Activated CD8-positive, alpha-beta memory T cell treated with anti-CD3 and anti-CD28 coated beads for 1 hour (primary cell): Measurements from ENCODE around the gene MKLN1.
"Not testable (repeated sequence)": the region's sequence is repeated elsewhere in the genome, so short reads cannot be mapped to it uniquely, and the experiment has no call there.

Experiments
- DNase-seq, 2 donors: peaks; one replicate each; pipeline ENCODE4 v3.0.0-alpha.2; 2020; ENCODE audit warnings: low read depth in 1 of 2; ENCODE audit errors: extremely low read depth in 1 of 2

MKLN1 gene

DNA sequence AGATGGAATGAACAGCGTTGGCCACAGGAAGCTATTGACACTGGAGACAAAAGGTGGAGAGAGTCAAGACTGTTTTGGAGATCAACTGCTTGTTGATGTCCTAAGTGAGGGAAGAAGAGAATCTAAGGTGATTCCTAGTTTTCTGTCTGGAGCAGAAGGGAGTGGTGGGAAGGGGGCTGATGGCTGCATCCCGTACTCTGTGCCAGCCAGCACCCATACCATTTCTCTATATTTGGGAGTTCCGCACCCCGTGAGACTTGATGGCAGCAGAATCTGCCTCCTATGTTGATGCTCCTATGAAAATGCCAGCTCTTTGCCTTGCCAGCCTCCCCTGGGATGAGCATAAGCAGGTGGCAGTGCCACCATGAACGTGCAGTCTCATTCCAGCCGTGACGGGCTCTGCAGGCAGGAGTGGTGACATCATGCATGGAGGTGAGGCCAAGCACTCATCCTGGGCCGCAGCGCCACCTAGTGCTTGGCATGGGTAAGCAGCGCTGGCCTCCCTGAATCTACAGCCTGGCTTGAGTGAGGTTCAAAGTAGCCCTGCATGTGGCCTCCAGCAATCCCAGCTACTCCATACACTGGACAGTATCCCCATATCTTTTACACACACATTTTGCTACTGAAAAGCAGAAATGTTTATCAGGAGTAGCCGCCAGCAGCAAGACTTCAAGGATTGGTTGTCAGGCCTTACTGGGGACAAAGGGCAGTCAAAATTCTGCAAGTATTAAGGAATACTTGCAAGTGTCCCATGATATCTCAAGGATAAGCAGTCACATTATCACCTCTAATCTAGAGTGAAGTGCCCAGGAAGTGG, 185.8 kb downstream of the MKLN1 start:
- peak; percentile 27 to 66 for DNase-seq

DNA sequence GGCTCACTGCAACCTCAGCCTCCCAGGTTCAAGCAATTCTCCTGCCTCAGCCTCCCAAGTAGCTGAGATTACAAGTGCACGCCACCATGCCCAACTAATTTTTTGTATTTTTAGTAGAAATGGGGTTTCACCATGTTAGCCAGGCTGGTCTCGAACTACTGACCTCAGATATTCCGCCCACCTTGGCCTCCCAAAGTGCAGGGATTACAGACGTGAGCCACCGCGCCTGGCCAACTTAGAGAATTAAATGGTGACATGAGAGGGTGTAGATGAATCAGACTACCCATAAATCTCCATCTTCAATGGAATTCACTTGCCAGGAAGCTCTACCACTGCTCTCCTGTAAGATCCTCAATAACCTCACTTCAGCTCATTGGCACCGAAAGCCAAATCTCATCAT, 187.8 kb downstream of the MKLN1 start:
- not testable (repeated sequence) for DNase-seq

DNA sequence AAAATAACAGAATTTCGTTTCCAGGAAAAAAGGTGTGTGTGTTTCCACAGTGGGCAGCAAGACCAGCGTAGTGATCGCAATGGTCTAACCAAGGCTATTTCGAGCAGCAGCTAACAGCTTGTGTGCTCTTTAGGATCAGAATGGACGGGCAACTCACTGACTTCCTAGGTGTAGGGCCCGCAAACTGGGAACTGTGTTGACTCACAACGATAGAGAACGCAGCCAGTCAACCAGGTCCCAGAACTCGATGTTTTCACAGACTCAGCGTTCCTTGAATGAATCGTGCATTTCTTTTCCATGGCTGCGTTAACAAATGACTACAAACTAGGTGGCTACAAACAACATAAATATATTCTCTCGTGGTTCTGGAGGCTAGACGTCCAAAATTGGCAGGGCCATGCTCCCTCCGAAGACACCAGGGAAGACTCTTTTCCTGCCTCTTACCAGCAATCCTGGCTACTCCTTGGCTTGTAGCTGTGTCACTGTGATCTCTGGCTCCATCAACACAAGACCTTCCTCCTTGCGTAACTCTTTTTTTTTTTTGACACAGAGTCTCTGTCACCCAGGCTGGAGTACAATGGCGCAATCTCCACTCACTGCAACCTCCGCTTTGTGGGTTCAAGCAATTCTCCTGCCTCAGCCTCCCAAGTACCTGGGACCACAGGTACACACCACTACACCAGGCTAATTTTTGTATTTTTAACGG, 189.7 kb downstream of the MKLN1 start:
- no peak for DNase-seq

DNA sequence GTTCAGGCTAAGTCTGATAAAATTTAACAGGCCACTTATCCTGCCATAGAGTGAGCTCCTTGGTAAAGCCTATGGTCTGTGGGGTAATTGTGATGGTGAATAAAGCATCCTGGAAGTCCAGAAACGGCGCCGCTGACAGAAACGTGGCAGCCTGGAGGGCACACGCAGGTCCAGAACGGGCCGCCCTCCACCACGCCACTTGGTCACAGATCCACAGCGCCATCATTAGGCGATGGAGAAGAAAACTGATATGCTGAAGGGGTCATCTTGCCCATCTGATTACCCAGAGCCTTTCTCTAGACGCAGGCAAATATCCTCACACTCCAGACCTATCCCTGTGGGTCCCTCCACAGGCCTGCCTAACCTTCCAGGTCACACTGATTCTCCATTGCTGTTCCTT, 190.9 kb downstream of the MKLN1 start:
- DNase-seq: no peak

DNA sequence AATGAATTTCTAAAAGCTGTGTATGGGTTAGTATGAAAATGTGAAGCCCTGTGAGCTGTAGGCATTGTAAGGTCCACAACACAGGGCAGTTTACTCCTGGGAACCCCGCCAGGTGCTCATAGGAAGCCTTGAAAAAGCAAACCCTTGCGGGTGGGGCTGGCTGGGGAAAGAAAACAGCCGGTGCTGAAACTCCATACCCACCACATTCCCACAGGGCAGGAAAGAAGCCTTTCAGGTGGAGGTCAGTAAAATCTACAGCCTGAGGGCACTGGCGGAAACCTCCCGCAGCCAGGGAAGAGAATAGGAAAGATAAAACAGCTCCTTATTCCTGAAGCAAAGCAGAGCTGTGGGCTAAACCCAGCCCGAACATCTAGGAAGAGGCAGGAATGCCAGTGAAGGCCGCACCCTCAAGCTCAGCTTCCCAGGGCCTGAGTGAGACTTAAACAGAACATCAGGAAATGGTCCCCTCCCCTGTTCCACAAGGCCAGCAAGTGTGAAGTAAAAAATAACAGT, 194.0 kb downstream of the MKLN1 start:
- DNase-seq: no peak

DNA sequence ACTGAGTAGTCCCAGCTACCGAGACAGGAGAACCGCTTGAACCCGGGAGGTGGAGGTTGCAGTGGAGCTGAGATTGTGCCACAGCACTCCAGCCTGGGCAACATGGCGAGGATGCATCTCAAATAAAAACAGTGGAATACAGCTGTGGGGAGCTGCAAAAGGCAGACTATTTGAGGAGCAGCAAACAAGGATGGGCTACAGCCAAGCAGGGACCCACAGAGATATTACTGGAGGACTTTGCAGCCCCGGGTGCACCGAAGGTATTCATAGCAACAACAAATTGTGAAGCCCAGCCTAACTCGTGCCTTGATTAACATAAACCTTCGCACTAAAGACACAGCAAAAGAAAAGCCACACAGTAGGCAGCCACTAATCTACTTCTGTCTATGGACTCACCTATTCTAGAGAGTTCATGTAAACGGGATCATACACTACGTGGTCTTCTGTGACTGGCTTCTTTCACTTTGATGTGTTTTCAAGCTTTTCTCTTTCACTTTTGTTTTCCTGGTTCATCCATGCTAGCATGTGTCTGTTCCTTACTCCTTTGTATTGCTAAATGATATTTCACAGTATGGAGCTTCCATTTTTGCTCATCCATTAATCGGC, 194.8 kb downstream of the MKLN1 start:
- no peak for DNase-seq

DNA sequence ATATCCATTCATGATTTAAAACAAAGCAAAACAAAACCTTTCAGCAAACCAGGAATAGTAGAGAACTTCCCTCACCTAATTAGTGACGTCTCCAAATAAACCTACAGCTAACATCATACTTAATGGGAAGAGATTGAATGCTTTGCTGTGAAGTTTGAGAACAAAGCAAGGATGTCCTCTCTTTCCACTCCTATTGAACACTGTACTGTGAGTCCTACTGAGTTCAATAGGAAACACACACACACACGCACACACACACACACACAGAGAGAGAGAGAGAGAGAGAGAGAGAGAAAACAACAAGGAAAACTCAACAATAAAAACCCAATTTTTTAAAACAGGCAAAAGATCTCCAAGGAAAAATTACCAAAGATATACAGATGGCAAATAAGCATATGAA, 196.4 kb downstream of the MKLN1 start:
- DNase-seq: no peak

DNA sequence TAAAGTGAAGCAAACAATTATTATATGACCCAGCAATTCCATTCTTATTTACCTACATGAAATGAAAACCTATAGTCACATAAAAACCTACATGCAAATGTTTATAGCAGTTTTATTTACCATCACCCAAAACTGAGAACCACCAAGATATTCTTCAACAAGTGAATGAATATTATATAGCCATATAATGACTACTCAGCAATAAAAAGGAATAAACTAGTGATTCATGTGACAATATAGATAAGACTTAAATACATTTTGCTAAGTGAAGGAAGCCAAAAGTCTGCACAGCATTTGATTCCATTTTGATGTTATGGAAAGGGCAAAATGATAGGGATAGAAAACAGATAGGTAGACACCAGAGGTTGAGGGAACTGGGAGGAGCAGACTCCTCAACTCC, 197.0 kb downstream of the MKLN1 start:
- no peak for DNase-seq

DNA sequence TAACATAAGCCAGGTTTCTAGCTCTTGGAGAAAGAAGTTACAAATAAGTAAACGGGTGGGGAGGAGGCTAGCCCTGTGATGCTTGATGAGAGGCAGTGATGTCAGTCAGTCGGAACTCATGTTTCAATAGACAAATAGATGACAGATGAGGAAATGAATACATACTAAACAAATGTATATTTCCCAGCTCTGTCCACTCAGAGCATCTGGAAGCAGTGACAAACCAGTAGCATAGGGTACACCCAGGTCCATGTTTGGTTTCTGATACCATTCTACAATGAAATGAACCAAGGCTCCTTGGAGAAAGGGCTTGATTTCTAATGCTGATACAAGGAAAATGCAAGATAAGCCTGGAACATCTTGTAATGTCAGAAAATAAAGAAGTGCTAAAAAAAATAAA, 198.1 kb downstream of the MKLN1 start:
- no peak for DNase-seq

DNA sequence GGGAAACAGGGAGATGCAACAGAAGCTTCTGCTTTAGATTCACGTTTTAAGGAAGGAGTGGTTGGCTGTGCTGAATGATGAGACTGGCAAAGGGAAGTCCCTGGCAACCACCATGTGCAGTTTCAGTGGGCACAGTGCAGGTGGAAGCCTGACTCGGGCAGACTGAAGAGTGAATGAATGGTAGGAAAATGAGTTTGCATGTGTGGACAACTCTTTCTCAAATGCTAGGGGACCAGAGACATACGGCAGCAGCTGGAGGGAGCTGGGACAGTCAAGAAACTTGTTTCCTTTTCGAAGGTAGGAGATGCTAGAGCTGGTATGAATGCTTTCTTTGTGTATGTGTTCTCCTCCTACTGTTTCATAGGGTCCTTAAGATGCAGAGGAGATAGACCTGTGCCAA, 199.8 kb downstream of the MKLN1 start:
- DNase-seq: no peak

DNA sequence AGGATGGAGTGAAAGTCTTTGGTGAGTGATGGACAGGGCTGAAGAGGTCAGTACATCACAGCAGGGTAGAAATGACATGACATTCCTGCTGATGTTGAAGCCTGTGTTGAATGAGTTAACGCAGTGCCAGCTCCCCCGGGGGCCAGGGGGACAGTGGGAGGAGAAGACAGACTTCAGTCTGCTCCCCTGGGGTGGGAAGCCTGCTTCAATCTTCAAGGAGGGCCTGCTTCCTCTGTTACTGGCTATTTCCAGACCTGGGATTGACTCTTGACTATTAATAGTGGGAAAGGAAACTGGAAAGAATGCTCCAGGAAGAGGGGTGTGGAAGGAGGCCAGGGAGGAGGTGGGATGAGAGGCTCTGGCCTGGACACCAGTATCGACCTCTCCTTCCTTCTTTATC, 201.5 kb downstream of the MKLN1 start:
- no peak for DNase-seq

DNA sequence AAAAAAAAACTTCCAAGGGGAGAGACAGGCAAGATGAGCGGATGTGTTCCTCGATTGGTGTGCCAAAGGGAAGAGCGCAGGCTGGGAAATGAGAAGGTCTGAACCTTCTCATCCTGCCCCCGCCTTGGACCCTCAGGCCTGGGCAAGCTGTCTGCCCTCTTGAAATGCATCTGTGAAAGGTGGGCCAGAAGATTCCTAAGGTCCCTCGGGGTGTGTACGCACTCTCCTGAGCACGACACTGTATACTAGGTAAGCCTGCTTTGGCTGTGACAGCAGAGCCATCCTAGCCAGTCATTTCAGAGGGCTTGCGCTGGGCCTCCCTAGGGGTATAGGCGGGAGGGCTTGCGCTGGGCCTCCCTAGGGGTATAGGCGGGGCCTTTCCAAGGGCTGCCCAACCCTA, 201.9 kb downstream of the MKLN1 start:
- DNase-seq: no peak

DNA sequence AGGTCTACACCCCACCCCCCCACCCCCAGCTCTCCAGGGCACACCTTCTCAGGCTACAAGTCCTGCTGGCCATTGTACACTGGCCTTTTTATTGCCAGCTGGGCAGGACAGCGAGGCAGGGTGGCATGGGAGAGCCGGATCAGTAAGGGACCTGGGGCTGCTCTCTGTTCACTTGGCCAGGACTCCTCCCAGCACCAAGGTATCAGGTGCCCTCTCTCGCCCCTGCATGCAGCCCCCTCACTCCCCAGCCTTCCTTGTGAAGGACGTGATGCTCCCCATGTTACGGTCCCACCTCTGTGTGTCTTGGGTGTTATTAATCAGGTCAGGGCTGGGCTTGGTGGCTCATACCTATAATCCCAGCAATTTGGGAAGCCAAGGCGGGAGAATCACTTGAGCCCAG, 202.5 kb downstream of the MKLN1 start:
- no peak for DNase-seq

DNA sequence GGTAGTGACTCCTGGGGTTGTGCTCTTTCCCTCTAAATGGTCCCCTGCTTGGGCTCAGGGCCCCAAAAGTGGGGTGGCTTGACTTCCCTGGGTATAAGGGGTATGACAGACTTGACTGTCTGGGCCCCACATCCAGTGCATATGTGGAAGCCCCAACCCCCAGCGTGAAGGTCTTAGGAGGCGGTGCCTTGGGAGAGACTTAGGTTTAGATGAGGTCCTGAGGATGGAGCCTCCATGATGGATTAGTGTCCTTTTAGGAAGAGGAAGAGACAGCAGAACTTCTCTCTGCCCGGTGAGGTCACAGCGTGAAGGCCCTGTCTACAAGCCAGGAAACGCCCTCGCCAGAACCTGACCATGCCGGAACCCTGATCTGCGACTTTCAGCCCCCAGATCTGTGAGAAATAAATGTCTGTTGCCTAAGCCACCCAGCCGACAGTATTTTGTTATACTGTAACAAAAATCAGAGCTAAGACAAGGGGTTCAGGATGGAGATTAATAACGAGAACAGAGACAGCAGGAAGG, 205.0 kb downstream of the MKLN1 start:
- no peak for DNase-seq

DNA sequence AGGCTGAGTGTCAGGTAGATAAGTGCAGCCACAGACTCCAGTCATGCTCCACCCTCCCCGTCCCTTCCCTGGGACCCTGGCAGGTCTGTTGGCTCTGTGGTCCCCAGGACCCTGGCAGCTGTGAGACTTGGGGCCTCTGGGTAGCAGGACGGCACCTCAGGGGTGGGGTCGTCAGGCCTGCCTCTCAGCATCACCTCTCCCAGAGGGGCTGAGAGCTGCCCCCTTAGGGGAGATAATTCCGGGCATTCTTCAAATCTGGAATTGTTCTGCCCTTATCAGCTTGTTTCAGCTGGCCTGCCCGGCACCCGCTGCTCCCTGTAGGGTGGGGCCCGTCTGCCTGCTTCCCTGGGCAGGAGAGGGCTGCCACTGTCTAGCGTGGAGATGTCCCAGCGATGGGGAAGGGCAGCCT, 205.5 kb downstream of the MKLN1 start:
- DNase-seq: no peak

DNA sequence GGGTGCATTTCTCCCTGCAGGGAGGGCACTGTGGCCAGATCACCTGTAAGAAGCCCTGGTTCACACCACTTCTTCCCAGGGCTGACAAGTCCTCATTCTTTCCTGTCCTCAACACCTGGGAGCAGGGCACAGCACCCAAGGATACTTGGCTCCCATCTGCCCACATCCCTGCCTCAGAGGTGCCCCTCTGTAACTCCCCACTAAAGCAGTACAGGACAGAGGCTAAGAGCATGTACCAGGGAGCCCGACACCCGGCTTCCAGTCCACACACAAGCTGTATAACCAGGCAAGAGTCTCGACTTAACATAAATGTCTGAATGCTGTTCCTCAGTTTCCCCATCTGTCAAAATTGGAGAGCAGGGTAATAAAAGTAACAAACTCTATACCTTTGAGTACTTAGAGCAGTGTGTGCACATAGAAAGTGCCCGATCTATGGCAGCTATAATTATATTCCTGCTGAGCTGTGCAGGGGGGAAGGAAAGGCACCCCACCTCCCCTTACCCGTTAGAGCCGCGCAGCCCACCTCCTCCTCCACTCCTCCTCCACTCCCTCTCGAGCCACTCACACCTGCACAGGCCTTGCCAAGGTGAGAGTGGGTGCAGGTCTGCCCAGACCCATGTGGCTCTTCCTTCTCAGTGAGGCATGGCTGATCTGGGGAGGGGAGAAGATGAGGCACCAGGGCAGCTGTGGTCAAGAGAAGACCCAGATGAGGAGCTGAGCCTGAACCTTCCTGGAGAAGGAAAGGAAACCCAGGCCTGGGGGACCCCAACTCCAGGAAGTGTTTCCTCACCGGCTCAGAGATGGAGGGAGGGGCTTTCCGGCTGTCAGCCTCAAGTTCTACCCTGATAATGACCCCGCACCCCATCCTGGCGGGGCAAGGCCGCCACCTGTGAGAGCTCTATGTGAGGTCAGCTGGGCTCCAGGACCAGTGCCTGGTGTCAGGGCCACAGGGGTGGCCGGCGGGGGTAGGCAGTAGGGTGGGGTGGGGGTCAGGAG, 206.2 kb downstream of the MKLN1 start:
- no peak for DNase-seq

DNA sequence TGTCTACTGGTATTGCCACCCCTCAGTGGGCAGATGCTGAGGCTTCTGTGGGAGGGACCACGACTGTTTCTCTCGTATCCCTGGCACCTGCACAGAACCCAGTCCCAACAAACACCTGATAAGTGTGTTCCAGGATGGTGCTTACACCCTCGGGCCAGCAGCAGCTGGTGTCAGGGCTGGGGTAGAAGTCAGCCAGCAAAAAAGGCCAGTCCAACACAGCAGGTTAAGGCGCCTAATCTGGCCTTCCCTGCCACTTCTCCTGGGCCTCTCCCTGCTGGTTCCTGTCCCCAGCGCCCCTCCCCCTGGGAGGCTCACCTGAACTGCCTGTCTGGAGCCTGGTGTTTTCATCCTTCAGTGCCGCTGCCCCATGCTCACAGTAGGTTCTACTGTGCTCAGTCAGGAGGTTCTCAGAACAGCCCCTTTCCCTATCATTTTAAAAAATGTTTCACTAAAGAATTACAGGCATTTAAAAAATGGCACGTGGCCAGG, 208.7 kb downstream of the MKLN1 start:
- no peak for DNase-seq

DNA sequence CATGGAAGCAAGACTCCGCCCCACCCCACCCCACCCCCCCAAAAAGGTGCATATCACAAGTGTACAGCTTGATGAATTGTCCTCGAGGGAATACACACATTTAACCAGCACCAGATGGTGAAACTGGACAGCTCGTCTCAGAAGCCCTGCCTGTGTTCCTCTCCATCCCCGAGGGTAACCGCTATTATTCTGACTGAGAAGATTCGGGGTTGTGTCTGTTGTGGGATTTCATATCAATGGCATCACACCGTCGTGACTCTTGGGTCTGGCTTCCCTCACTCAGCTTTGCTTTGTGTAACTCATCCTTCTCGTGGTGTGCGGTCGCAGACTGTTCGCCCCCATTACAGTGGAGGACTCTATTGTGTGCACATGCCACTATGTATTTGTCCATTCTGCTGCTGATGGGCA, 209.9 kb downstream of the MKLN1 start:
- no peak for DNase-seq

DNA sequence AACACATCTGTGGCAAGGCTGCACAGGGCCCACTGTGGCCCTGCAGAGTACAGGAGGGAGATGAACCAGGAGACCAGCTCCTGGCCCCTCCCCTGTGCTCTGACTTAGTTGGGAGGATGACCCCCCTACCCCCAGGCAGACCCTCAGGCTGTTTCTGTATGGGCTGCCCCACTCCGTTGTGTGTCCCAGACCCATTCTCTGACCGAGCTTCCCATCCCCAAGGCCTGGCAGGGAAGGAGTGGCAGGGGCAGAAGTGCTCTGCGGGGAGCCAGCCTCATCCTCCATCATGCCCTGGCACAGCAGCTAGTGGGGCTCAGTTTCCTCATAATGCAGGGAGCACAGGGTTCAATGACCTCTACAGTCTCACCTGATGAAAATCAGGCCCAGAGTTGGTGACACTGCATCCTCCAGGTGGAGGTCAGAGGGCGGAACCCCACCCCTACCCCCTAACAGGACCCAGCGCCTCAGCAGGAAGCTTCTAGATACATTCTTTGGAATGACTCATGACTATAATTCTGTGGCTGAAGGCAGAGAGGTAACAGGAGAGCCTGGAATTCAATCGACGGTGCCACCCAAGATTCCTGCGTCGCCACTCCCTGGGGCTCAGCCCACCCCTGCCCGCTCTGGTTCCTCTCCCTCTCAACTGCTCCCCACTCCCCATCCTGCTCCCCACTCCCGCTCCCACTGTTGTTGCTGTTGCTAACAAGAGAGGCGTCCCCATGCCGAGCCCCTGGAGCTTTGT, 210.6 kb downstream of the MKLN1 start:
- DNase-seq: no peak

DNA sequence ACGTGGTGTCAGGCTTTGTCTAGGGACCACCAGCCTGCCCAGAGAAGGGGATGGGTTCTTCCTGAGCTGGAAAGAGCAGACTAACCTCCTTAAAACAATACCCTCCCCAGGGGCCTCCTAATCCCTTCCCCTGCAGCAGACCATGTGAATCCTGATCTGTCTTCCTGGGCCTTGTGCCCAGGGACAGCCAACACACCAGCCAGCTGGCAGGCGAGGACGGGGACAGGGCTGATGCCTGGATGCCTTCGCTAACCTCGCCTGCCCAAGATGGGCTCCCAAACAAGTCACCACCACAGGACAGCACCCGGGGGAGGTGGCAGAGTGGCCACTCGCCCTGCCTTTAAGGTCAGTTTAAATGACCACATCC, 211.1 kb downstream of the MKLN1 start:
- no peak for DNase-seq
